Smooth muscle cell (in vitro differentiated cells): Measurements from ENCODE around the gene PI4K2B. TPM values are rescaled to one million over a fixed set of nuclear protein-coding genes. Genes with fewer than 3 reads are reported as not detected.

Experiments used
- DNase-seq: peaks from one replicate; lab custom pipeline; 2025; ENCODE audit not compliant: unreplicated experiment; lab: John Stamatoyannopoulos, UW
- H2AFZ ChIP-seq: fragments of 200-600 bp; sonication (generic); 2 replicates; pipeline ENCODE4 v1.6.0; 2016; ENCODE audit warnings: antibody characterized with exemption, low read depth, mild to moderate bottlenecking
- H3F3A ChIP-seq: fragments of 200-600 bp; sonication (generic); 2 replicates; pipeline ENCODE4 v1.6.0; 2017; ENCODE audit warnings: antibody characterized with exemption, low read depth
- H3K27ac ChIP-seq: fragments of 200-600 bp; sonication (generic); 2 replicates; pipeline ENCODE4 v1.5.1; 2016; ENCODE audit warnings: low read depth, mild to moderate bottlenecking
- H3K27me3 ChIP-seq: fragments of 200-600 bp; sonication (generic); 2 replicates; pipeline ENCODE4 v1.6.1; 2016; ENCODE audit warnings: low read depth, mild to moderate bottlenecking
- H3K36me3 ChIP-seq: fragments of 200-600 bp; sonication (generic); 2 replicates; pipeline ENCODE4 v1.5.1; 2016; ENCODE audit warnings: low read depth
- H3K4me1 ChIP-seq: fragments of 200-600 bp; sonication (generic); 2 replicates; pipeline ENCODE4 v1.5.1; 2016; ENCODE audit warnings: low read depth
- H3K4me2 ChIP-seq: fragments of 200-600 bp; sonication (generic); 2 replicates; pipeline ENCODE4 v1.6.0; 2016; ENCODE audit warnings: mild to moderate bottlenecking
- H3K4me3 ChIP-seq: fragments of 200-600 bp; sonication (generic); 2 replicates; pipeline ENCODE4 v1.5.1; 2016; ENCODE audit warnings: mild to moderate bottlenecking
- H3K79me2 ChIP-seq: fragments of 200-600 bp; sonication (generic); 2 replicates; pipeline ENCODE4 v1.6.0; 2016; ENCODE audit warnings: low read depth, mild to moderate bottlenecking
- H3K9ac ChIP-seq: fragments of 200-600 bp; sonication (generic); 2 replicates; pipeline ENCODE4 v1.6.0; 2016; ENCODE audit warnings: low read depth
- H3K9me3 ChIP-seq: fragments of 200-600 bp; sonication (generic); replicated peaks from 2 replicates; pipeline ENCODE4 v1.5.1; 2016; ENCODE audit warnings: low read depth
- H4K20me1 ChIP-seq: fragments of 200-600 bp; sonication (generic); 2 replicates; pipeline ENCODE4 v1.6.0; 2016; ENCODE audit warnings: low read depth
- WGBS: methylation state at CpG from one replicate; pipeline ENCODE4 v1.1.7; 2016; ENCODE audit warnings: low lambda C conversion rate; 5-methylcytosine and 5-hydroxymethylcytosine counted together
- polyA plus RNA-seq: library from polyadenylated mRNA; unstranded; fragments of >200 nt; fragmentation: Nextera tagmentation; extraction: Ambion mirVana; gene quantifications from 2 replicates; pipeline ENCODE4 v1.2.1, GENCODE V29; 2016
- total RNA-seq: library from RNA; depleted of rRNA; stranded (reverse); fragments of >200 nt; gene quantifications from 2 replicates; pipeline ENCODE4 v1.2.3, GENCODE V29; 2014
- TF ChIP-seq, protein P1 (sequence below): fragments of 200-600 bp; sonication (generic); IDR thresholded peaks from 2 replicates; pipeline ENCODE4 v1.5.1; 2017; ENCODE audit warnings: borderline replicate concordance, mild to moderate bottlenecking, antibody characterized with exemption; ENCODE audit not compliant: insufficient read depth, poor library complexity, severe bottlenecking

PI4K2B gene
- total and polyA plus RNA-seq, 2 experiments from 2014 or later, result 10.8 to 21.6 TPM

DNA sequence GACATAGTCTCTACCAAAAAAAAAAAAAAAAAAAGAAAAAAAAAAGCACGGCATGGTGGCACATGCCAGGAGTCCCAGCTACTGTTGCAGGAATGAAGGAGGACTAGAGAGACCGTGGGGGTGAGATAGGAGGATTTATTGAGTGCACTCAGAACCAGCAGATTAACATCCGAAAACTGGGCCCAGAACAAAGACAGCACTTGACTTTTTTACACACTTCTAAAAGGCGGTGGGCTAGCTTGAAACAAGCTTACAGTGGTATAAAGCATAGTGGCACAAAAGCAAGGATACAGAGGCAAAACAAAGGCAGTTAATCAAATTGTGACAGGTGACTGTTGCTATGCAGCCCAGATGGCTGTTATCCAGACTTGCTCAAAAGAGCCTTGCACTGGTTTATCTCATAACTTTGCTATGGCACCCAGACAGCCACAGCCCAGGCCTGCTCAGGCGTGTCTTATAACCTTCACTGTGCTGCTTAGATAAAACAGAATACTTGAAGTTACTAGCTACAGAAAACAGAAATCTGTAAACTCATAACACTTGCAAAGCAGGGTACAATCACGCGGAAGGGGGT lies 9.9 kb upstream of the PI4K2B start:
- peaks cover 14% of the 10 kb centered on the region for H3K9me3 ChIP-seq
- H3K4me3 ChIP-seq, result no peak overlapping the region
- H2AFZ ChIP-seq, result no peak overlapping the region
- H3K4me2 ChIP-seq, result no peak overlapping the region
- TF ChIP-seq, protein P1, sequence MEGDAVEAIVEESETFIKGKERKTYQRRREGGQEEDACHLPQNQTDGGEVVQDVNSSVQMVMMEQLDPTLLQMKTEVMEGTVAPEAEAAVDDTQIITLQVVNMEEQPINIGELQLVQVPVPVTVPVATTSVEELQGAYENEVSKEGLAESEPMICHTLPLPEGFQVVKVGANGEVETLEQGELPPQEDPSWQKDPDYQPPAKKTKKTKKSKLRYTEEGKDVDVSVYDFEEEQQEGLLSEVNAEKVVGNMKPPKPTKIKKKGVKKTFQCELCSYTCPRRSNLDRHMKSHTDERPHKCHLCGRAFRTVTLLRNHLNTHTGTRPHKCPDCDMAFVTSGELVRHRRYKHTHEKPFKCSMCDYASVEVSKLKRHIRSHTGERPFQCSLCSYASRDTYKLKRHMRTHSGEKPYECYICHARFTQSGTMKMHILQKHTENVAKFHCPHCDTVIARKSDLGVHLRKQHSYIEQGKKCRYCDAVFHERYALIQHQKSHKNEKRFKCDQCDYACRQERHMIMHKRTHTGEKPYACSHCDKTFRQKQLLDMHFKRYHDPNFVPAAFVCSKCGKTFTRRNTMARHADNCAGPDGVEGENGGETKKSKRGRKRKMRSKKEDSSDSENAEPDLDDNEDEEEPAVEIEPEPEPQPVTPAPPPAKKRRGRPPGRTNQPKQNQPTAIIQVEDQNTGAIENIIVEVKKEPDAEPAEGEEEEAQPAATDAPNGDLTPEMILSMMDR, result no peak
- no peak for DNase-seq
- 78% methylated on average over 7 of the region's 7 CpGs for WGBS
- H4K20me1 ChIP-seq, result no peaks in the 10 kb centered on the region
- no peaks in the 10 kb centered on the region for H3F3A ChIP-seq
- H3K36me3 ChIP-seq, result no peaks in the 10 kb centered on the region
- no peaks in the 10 kb centered on the region for H3K27me3 ChIP-seq
- no peaks in the 10 kb centered on the region for H3K4me1 ChIP-seq
- no peak overlapping the region for H3K9ac ChIP-seq
- H3K27ac ChIP-seq, result no peak overlapping the region
- no peaks in the 10 kb centered on the region for H3K79me2 ChIP-seq

DNA sequence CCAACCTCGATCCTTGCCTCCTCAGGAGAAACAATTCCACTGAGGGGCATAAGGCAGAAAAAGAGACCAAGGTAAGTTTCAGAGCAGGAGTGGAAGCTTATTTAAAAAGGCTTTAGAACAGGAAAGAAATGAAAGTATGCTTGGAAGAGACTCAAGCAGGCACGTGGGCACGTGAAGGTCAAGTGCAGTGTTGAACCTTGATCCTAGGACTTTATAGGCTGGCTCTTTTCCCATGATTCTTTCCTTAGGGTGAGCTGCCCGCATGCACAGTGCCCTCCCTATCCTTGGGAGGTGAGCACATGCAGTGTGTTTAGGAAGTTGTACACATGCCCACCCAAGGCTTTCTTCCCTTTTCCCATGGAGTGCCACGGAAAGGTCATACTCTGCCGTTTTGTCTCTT lies 4.0 kb upstream of the PI4K2B start:
- Histone ChIP-seq H3K27ac (no peak overlapping the region), H3K4me1 (no peaks in the 10 kb centered on the region), H3K4me2 (no peak overlapping the region), H3K27me3 (no peaks in the 10 kb centered on the region), H3K36me3 (no peaks in the 10 kb centered on the region), H4K20me1 (no peaks in the 10 kb centered on the region), H3F3A (no peaks in the 10 kb centered on the region), H3K9me3 (no peaks in the 10 kb centered on the region), H3K79me2 (no peaks in the 10 kb centered on the region), H2AFZ (no peak overlapping the region), H3K9ac (no peak overlapping the region), H3K4me3 (no peak overlapping the region)
- 87% methylated on average over 6 of the region's 6 CpGs for WGBS
- DNase-seq, result no peak
- TF ChIP-seq, protein P1, result no peak

DNA sequence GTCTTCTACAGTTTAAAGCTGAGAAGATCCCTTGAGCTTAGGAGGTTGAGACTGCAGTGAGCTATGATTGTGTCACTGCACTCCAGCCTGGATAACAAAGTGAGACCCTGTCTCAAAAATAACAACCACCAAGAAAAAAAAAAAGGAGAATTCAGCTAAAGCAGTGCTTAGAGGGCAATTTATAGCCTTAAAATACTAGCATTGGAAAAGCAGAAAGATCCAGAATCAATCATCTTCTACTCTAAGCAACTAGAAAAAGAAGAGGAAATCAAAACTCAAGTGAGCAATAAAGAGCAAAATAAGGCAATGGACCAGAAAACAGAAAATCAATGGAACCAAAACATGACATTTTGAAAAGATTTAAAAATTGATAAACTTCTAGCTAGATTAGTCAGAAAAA lies 639 bp upstream of the PI4K2B start:
- no peak for DNase-seq
- no peaks in the 10 kb centered on the region for H3F3A ChIP-seq
- no peaks in the 10 kb centered on the region for H3K27me3 ChIP-seq
- H3K9ac ChIP-seq, result no peak overlapping the region
- H3K4me3 ChIP-seq, result peak overlapping the region; percentile 68
- H3K4me2 ChIP-seq, result peak overlapping the region; percentile 91
- TF ChIP-seq, protein P1, result no peak
- H3K79me2 ChIP-seq, result peaks cover 34% of the 10 kb centered on the region
- no peak overlapping the region for H2AFZ ChIP-seq
- H3K9me3 ChIP-seq, result no peaks in the 10 kb centered on the region
- no peak overlapping the region for H3K27ac ChIP-seq
- H3K36me3 ChIP-seq, result no peaks in the 10 kb centered on the region
- no peaks in the 10 kb centered on the region for H3K4me1 ChIP-seq
- H4K20me1 ChIP-seq, result peaks cover 4% of the 10 kb centered on the region
